GM19324 (cell line): ENCODE measurements around the gene CTNNA1.

Source experiments
- ATAC-seq: cut with Tn5 transposase; IDR thresholded peaks from one replicate; pipeline ENCODE4 v1.9.1; 2021; ENCODE audit warnings: mild to moderate bottlenecking, moderate library complexity; ENCODE audit not compliant: unreplicated experiment, low FRiP score

CTNNA1 gene

DNA sequence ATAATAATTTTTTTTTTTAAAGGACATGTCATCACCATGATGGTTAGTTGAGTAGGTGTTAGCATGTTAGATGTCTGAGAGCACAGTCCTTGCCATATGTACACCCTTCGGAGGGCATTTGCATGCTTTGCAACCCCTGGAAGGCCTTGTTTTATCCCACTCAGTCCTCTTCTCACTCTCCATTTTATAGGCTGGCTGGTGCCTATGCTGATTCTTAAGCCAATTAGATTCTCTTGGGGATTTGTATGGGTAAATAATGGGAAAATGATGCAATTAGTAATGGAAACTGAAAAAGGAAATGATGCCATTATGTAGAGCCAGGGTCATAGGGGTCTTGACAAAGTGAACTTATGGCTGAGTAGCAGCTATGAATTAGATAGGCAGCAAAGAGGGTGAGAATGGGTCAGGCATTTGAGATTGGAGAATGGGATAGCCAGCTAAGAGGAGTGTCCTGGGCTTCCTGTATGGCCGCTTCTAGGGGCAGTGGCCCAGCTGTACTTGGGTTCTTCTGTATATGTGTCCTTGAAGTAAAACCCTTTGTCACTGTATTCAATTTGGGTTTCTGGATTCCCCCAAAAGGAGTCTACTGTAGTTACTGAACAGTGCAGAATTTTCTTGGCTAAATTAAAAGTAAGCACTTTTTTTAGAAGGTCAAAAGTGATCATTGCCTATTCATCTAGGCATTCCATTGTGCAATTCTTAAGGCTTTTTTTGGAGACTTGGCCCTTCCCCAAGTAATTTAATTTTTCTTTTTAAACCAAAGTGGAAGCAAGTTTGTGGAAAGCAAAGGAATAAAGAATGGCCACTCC lies 90.3 kb downstream of the CTNNA1 start:
- no peak for ATAC-seq

DNA sequence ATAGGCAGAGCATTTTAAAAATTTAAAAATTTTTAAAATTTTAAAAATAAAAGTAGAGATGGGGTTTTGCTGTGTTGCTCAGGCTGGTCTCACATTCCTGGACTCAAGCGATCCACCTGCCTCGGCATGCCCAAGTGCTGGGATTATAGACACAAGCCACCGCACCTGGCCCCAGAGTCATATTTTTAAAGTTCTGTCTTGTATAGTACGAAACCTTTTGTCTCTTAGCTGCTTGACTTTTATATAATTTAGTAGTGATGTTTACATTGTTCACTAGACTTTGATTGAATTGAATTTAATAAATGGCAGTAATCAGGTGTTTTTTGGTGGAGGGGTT lies 90.9 kb downstream of the CTNNA1 start:
- no peak for ATAC-seq

DNA sequence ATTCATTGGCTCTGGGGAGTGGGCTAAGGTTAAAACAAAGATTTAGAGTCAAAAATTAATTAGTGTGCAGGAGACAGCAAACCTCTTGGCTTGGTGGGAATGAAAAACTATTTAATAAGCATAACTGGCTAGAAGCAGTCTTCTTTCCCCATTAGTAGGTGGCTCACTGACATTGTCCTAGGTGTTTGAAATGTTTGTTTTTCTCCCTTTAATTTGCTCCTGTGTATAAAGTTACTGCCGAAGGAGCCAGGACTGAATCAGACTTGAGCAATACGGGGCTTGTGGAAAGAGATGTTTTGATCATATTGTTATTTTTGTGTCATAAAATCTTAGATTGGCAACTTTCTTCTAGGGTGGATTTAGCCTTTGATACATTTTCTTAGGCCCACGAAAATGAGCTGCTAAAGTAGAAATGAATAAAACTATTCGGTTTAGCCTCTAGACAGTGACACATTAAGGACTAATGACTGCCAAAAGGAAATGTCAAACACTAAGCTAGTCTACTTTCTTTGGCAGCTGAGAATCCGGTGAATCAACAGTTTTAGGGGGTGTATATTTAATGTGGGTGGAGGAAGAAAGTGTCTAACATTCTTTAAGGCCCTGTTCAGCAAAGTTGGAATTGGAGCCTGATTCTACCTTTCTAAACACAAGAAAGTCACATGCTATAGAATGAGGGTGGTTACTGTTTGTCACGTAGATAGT lies 91.7 kb downstream of the CTNNA1 start:
- ATAC-seq, result no peak

DNA sequence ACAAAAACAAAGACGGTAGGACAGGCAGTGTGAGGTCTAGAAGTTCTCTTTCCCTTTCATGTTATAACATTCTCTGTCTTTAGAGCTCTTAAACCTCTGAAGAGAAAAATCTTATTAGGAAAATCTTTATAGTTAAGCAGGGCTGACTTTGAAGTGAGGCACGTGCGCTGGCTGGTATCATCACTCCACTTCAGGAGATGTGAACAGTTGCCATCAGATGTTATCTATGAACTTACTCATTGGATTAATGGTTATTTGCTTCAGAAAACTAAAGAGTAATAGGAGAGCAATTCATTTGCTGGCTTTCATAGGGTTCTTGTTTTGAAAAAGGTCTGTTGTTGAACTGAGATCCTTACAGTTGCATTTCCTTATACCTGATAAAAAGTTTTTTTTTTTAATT lies 96.2 kb downstream of the CTNNA1 start:
- no peak for ATAC-seq

DNA sequence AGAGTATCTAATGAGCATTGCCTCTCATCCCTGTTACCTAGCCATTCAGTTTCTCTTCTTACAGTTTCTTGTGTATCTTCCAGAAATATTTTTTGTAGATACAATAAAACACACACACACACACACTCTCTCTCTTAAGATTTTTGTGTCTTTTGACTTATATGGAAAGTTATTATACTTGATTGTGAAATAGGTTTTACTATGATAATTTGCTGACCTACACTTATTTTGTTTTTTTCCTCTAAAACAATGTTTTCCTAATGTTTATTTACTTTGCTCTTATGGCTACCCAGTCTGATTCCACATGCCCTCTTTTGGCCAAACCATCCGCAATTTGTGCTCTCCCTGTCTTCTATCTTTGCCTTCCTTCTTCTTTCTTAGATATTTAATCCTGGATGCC lies 96.7 kb downstream of the CTNNA1 start:
- ATAC-seq, result no peak

DNA sequence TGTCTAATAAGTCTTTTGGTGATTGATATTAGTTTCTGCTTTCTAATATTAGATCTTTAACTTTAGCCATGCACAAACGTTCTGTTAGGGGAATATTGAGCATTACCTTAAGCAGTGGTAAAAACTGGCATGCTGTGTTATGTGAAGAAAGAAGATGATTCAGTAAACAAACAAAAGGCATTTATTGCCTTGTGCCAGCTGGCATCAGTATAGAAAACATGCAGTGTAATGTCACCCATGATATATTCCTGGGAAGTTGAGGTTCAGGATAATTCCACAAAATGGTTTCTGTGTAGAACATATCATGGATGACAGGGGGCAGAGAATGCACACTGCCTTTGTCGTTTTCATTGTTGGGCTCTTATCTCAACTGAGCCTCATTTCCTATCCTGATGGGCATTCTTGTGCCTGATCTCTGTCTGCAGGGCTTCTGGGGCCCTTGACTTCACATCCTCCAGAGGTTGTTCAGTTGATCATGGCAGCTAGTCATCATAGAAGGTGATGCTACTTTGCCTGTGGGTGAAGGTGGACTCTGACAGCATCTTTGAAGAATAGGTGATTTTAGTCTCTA lies 97.7 kb downstream of the CTNNA1 start:
- ATAC-seq, result no peak

DNA sequence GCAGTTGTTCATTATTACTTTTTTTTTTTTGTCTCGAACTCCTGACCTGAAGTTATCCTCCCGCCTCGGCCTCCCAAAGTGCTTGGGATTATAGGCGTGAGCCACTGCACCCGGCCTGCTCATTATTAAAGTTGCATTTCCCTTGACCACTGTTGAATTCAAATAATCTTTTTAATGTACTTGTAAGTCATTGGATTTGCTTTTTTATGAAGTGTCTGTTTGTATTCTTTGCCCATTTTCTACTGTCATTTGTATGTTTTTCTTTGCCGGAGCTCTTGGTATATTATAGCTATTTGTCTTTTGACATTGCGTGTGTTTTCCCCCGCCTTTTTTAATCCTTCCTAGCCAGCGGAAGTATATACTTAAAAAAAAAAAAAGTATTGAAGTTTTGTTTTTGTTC lies 99.9 kb downstream of the CTNNA1 start:
- no peak for ATAC-seq

DNA sequence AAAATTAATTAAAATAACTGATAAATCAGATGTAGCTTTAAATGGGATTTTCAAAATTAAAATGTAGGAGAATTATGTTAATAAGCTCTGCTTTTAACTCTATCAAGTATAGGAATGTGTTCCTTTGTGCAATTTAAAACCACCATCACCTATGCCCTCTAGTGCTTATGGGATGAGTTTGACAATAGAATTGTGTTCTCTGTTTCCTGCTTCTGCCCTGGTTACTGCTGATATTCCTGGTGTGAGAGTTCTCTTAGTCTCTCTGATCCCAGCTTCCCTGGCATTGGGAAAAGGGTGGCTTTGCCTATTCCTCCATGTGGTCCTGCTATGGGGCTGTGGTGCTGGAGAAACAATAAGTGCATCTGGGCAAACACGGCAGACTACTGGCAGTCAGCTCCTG lies 113.8 kb downstream of the CTNNA1 start:
- ATAC-seq, result no peak

DNA sequence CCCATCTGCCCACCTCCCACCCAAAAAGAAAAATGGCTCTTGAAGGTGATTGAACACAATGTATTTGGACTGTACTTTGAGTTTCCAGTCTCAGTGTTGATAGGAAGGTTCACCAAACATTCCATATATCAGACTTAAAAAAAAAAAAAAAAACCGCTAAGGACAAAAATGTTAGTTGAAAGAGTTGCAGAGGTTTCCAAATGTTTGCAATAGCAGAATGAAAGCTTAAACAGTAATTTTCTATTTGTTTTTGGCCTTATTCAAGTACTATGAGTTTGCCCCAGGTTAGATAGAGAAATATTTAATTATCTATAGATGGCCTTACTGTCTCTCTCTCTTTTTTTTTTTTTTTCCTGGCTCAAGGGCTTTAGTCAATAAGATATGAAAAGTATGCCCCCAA lies 115.8 kb downstream of the CTNNA1 start:
- no peak for ATAC-seq

DNA sequence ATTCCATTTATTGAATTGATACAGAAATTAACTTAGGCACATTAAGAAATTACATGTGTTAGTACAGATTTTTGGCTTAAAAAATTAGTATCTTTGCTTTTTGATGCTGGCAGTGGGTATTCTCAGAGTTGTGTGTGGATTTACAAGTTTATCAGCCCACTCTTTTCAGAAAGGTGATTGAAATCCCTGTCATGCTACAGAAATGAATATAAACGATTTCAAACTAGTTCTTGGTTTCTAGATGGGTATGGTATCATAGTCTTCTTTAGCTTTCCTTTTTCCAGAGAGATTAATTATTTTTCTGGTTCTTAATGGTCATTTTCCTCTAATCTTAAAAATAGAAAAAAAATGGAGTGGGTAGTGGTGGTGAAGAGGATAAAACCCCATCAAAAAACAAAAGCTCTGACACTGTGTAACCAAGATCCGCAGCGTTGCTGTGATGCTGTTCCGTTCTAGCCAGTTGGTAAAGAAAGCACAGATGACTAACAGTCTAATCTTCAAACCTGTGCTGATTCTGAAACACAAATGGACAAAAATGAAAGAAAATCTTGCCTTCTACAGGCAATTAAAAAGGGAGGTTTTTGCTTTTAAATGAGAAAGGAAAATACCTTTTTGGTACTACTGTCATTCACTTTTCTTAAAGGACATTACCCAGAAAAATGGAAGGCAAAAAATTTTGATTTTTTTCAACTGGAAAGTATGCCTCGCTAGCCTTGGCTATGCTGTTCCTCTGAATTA lies 116.7 kb downstream of the CTNNA1 start:
- no peak for ATAC-seq

DNA sequence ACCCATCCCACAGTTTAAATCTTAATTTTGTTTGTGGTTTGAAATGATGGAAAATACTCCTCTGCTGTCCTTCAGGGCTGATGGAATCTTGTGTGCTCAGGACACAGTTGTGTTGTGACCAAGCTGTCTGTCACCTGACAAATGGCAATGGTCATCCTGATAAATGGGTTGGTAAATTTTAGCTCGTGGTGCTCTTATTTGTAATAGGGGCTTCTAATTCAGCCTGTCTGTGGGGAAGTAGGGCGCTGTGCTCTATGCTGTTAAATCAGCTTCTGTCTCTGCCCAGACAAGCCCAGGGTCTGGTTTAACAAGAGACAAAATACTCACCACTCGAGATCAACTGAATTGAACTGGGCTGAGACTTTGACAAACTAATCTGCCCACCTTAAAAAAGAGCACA lies 117.4 kb downstream of the CTNNA1 start:
- no peak for ATAC-seq

DNA sequence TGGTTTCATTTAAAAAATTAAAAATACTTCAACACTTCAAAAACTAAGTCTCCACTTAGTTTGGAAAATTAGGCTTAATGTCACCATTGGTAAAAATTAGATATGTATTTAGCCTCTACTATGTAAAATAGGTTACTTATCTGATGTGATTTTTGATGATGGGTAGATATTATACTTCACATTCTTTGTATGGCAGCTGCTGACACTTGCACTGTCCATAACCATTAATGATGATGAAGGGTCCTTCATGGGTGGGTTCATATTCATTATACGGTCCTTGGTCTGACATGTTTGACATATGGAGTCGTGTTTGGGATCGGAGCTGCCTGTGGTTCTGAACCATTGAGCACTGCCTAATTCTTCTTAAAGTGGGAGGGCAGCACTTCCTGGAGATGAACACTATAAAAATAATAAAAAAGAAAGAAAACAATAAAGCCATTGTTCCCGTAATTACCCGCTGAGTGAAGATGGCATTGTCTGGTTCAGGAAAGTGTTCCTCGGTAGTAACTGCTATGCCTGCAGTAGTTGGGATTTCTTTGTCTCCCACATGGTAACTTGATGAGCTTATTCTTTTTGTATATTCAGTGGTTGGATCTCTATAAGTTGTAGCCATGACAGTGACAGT lies 119.7 kb downstream of the CTNNA1 start:
- ATAC-seq, result no peak

DNA sequence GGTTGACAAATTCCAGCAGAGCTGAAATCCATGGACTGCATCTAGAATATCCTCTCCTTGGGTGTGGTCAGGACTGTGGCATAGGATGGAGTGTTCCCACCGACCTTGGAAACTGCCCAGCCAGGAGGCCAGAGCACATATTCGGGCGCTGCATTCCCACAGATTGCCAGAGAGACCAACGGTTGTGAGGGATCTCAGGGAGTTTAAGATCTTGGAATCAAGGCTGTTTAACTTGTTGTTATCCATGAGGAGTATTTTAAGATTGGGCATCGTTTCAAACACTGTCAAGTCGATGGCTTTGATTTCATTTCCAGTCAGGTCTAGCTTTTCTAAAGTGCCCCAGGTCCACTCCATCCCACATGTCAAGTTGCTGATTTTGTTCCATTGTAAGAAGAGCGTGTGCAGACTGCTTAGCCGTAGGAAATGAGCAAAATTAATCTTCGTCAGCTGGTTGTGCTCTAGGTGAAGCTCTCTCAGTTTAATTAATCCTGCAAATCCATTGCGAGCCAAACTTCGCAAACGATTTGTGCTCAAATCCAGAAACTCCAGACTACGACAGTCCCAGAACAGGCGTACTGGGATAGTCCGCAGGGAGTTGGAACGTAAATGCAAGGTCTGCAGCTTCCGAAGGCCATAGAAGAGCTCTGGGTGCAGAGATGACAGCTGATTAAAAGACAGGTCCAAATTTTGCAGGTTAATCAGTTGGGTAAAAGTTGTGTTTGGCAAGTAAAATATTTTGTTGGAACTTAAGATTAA lies 120.4 kb downstream of the CTNNA1 start:
- ATAC-seq, result no peak

DNA sequence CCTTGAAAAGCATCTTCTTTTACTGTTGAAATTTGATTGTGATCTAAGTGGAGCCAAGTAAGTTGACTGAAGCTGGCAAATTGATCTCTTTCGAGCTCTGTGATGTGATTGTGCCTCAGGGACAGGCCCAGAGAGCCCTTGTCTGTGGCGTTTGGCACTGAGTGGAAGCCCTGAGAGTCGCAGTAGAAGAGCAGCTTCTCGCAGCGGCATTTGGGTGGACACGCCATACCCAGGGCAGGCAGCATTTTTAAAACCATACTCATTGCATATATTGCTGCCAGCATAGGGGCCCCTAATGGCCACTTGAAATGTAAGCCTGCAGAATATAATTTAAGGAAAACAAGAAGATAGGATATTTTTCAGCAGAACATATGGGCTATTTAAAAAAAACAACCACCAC lies 121.0 kb downstream of the CTNNA1 start:
- no peak for ATAC-seq

DNA sequence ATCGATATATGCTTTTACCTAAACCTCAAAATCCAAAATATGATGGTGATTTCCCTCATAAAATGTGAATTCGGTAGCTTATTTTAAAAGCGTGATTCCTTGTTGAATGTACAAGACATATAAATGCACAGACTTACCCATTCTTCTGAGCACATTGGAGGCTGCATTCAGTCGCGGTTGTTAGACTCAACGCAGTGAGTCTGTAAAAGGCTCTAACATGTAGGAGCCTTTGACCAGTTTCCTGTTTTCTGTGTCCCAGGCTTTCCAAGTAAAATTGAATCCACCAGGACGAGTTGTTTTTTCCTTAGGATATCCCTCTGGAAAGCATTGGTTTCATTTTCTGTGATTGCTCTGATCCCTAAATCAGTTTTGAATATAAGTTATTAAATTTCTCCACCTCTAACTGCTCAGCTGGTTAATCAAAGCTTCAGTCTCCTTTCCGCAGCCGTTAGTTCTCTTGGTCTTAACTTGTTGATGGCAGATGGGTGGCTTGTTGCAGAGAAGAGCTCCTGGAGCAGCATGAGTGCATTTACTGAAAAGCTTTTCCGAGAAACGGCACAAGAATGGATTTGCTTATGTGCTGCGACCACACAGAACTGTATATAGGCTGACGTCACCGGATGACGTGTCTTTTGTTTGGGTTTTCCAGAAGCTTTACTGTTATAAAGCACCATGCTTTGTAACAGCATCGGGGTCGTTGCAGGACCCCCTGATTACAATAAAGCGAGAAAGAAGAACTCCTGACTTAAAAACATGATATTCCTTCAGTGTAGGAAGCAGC lies 121.7 kb downstream of the CTNNA1 start, which contains the start of gene LRRTM2:
TSS of gene LRRTM2 (minus strand) at position 565 of the 781 bp plus-strand sequence. CDS start at position 141, 424 bp downstream.
- no peak for ATAC-seq

DNA sequence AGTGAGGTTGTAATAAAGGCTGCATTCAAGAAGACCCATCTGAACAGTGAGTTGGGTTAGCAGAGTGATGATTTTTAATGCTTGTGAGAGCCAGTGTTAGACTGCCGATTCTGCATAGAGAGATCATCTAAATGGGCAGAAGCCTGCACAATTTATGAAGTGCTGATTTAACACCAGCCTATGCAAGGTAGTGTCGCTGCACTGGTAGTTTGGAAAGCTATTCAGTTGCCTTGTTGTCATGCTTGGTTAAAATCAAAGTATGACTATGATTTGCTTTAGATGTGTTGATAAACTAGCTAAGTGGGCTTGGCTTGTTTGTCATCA lies 122.3 kb downstream of the CTNNA1 start:
- no peak for ATAC-seq

DNA sequence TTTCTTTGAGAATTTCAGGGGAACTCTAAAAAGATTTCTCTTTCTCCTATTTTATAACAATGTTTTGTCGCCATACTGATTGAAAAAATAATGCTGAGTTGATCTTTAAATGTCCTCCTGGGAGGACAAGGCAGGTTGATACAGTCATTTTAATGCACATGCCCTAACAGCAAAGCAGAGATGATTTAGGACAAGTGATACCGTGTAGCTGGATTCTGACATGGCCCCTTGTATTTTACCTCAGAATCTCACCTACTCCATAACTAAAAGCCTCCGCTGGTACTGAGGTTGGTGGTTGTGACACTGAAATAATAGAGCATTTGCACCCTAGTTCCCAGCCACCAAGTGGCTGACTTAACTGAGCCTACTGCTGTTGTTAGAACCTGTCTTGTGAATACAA lies 122.7 kb downstream of the CTNNA1 start:
- ATAC-seq, result no peak

DNA sequence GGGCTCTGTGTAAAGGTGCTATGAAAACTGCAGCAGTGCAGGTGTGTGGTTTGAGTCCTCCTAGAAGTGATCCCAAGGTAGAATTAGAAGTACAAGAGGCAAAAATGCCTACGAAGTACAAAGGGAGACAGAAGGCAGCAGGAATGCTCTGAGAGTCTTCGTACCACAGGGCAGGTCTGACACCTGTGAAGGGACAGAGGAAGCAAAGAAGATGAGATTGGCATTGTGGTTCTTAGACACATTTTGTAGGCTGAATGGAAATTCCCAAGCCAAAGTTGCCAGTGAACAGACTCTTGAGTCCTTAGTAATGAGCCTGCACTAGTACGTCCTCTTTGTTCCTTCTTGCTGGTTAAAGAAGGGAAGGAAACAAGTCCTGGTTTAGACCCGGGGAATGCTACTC lies 123.6 kb downstream of the CTNNA1 start:
- ATAC-seq, result no peak

DNA sequence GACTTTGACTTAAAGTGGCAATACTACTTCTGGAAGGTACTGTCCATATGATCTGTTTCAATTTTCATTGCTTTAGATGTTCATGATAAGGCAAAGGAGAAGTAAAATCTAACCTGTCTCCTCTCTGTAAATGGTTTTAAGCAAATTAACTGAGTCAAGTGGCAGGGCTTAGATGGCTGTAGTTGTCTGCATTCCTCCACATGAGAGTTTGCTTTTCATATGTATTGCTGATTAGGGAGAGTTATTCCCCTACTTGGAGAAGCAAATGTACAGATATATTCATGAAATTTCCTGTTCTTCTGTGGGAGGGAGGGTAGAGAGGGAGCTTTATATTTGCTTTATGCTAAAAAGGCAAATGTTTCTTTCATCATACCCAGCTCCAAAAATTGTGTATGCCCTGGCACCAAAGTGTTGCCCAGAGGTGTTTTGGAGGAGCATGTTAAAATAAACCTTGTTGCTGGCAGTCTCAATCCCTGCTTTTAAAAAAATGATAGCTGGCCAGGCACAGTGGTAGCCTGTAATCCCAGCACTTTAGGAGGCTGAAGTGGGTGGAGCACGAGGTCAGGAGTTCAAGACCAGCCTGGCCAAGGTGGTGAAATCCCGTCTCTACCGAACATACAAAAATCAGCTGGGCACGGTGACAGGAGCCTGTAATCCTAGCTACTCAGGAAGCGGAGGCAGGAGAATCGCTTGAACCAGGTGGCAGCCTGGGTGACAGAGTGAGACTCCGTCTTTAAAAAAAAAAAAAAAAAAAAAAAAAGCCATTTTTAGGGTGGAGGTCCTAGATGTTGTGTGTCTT lies 125.4 kb downstream of the CTNNA1 start:
- no peak for ATAC-seq
